Ovary (tissue), 3 donors: ENCODE results near the gene AGXT2.

Experiments used
- POLR2A ChIP-seq: fragments of 450-650 bp; IDR thresholded peaks from one replicate; pipeline ENCODE4 v1.6.1; 2017; ENCODE audit warnings: antibody characterized with exemption, mild to moderate bottlenecking, moderate library complexity
- TF ChIP-seq, protein P1 (sequence below), 3 donors: fragments of 450-650 bp in 2 of 3; fragments of 200-600 bp in 1 of 3; IDR thresholded peaks; one replicate each; pipeline versions ENCODE4 v1.5.1 to v1.8.0; 2016 to 2022; ENCODE audit warnings: antibody characterized with exemption in 3 of 3, mild to moderate bottlenecking in 1 of 3
- donor health status: DM: no; HTN: no; CAD: no.

DNA sequence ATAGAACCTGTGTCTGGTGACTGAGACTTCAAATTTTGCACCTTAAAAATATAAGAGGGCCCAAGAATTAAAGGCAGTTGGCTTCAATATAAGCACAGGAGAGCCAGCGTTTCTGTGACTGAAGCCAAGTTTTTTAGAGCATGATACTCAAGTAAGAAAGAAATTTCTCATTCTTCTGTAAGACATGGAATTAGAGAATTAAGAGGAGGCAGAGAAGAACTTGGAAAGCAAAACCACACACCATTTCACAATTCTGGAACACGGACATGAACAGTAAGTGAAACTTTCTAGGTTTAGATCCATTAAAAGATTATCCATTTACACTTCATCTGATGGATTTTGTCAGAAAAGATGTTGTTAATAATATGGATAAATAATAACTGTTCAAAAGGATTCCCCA is 8.9 kb upstream of the AGXT2 start:
- TF ChIP-seq, protein P1, sequence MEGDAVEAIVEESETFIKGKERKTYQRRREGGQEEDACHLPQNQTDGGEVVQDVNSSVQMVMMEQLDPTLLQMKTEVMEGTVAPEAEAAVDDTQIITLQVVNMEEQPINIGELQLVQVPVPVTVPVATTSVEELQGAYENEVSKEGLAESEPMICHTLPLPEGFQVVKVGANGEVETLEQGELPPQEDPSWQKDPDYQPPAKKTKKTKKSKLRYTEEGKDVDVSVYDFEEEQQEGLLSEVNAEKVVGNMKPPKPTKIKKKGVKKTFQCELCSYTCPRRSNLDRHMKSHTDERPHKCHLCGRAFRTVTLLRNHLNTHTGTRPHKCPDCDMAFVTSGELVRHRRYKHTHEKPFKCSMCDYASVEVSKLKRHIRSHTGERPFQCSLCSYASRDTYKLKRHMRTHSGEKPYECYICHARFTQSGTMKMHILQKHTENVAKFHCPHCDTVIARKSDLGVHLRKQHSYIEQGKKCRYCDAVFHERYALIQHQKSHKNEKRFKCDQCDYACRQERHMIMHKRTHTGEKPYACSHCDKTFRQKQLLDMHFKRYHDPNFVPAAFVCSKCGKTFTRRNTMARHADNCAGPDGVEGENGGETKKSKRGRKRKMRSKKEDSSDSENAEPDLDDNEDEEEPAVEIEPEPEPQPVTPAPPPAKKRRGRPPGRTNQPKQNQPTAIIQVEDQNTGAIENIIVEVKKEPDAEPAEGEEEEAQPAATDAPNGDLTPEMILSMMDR (IDR thresholded peaks at IDR 0.05) = no peak
- TF ChIP-seq POLR2A = no peak
